Measurements from ENCODE around the gene FEV.

Gene FEV

DNA sequence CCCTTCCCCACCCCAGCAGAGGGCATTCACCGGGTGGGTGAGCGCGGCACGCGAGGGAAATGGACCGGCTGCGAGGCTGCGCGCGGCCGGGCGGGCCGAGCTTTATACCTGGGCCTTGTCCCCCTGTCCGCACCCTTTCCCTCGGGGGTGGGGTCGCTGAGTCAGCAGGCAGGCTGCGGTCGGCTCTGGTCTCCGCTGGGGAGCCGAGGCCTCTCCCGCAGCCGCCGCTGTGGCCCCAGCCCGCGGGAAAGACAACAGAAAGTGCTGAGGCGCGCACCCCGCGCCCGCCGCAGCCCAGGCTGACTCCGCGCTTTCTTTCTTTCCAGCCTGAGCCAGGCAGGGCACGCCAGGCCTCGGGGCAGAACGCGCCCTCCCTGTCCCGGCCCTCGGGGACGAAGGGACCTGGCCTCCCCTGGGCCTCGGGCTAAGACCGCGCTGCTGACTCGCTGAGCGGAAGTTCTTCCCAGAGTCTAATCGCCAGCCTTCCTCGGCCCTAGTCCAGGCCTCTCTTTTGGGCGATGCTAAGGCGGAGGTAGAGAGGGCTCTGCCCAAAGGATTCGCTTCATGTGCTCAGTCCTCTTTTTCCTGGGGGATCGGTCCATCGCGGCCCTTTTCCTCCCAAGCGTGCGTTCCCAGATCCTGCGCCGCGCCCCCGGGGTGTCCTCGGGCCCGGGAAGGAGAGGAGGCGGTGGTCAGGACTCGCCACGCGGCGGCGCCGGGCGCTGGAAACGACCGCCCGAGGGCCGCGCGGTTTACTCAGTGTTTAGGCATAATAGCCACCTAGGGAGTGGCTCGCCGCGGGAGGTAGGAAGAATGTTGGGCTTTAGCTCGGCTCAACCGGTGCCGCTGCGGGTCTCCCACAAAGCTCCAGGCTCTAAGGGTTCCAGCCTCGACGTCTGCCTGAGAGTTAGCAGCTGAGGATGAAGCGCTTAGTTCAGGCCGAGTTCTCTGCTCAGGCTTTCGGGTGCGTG lies 8.6 kb upstream of the FEV start, which contains the start of gene CRYBA2:
Gene CRYBA2, minus strand, starts transcription at position 78 of the 971 bp plus-strand sequence. CDS start 246 bp downstream, outside the sequence.
- no peak for DNase-seq (ENCODE audit: low spot score)

DNA sequence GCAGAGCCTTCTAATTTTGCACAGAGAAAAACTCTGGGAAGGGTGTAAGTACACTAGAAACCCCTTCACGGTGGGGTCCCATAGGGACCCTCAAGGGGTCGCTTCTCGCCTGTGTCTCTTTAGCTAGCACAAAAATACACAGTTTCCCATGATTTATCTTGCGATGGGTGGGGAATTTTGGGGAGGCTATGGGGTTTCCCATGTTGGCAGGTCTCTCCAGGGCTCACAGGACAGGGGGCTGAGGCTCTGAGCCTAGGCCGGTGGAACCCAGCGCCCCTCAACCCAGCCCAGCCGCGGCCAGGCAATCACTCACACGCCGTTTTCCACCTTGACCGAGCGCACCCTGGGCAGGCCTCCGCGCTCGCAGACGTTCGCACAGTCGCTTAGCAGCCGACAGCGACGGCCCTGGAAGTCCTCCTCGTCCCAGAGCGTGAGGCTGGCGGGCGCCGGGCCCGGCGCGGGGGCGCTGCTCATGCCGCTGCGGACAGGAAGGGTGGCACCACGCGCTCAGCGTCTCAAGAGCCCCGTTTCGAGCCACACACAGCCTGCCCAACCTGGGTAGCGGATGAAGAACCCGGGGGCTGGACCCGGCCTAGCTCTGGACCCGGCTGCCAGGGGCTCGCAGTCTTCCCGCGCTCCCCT lies 7.8 kb upstream of the FEV start:
- no peak for DNase-seq (ENCODE audit: low spot score)

- no peak for DNase-seq (ENCODE audit: low spot score)
Measured at GRCh38 chr2:218992196-218992595, 7.2 kb upstream of the FEV start.

- DNase-seq (ENCODE audit: low spot score): no peak
Measured at GRCh38 chr2:218991674-218992168, 6.7 kb upstream of the FEV start.

GRCh38 chr2:218990612-218991011 lies 5.6 kb upstream of the FEV start:
- DNase-seq (ENCODE audit: low spot score): no peak

DNA sequence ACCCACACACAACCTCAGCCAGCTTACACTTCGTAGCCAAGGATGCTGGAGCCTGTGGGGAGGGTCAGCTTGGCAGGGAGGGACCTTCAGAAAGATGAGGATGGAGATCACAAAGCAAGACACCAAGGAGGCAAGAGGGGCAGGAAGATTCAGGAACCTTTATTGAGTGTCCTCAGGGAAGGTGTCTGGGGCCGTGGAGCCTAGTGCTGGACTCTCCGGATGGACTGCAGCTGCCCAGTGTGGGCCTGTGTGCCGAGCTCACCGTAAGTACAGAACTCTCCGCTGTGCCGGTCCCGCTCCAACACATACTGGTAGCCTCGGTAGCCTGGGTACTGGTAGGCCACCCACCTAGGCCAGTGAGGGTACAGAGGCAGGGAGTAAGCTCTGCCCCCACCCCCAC lies 5.1 kb upstream of the FEV start:
- no peak for DNase-seq (ENCODE audit: low spot score)

- DNase-seq (ENCODE audit: low spot score): no peak
Measured at GRCh38 chr2:218988650-218989049, 3.7 kb upstream of the FEV start.

GRCh38 chr2:218988164-218988563 lies 3.2 kb upstream of the FEV start:
- no peak for DNase-seq (ENCODE audit: low spot score)

DNA sequence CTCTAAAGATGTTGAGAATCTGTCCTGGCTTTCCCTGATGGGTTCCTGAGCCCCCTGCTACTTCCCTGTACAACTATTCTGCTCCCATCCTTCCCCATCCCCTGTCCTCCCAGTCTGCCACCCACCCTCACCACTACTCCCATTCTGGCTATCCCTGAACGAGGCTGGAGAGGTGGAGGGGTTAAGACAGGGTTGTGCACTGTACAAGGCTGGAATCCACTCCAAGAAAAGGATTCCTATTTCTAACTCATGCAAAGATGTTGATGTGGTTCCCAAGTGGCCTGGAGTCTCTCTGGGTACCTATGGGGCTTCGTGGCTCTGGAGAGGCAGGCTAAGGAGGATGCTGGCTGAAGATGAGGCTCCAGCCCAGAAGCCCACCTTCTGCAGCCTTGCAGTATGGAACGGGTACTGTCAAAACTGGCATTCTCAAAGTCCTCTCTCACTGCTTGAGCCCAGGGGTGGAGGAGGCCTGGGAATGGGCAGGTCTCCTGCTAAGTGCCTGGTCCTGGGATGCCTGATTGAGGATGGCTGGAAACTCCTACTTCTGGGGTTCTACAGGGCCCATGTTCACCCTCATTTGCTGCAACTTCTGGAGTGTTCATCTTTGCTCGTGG lies 1.3 kb upstream of the FEV start:
- no peak for DNase-seq (ENCODE audit: low spot score)

DNA sequence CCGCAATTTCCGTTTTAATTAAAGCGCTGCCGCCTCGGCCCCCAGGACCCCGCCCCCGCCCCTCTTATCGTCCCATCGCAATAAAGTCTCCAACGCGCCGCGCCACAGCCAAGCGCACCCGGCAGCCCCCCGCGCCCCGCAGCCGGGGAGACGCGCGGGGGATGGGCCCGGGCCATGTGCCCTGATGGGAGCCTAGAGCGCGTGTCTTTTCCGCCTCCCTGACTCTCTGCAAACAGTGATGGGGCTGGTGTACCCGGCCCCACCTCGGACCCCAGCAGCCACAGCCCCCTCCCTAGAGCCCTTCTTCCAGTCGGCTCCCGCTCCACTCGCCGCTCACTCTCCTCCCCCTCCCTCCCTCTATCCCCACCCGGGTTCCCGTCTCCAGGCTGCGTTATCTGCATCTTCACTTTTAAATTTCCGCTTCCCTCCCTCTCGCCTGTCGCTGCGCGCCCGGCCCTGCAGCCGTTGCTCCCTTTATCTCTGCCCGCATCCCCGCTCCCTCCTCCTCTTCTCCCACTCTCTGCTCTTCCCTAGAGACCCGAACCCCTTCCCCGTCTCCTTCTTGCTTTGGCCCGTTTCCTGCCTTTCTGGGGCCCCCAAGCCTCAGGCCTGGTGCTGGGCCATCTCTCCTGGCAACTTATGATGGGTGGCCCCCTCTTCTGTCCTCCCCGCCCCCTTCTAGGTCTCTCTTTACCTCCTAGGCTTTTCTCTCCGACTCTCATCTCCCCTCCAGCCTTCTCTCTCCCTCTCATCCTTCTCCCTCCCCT lies 524 bp upstream of the FEV start:
- no peak for DNase-seq (ENCODE audit: low spot score)

- DNase-seq (ENCODE audit: low spot score): no peak
Measured at GRCh38 chr2:218984239-218985020, 554 bp downstream of the FEV start.

DNA sequence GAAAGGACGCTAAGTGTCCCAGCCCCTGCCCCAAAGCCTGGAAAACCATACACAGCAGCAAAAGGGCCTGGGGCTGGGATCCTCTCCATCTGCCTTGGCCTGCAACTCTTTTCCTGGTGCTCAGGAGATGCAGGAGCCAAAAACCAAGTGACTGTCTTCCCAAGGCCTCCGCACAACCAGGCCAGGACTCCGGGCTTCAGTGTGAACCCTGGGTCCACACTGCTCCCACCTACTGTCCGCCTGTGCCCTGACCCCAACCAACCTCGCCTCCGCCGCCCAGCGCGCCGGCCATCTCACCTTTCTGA lies 1.1 kb downstream of the FEV start:
- DNase-seq (ENCODE audit: low spot score): no peak

DNA sequence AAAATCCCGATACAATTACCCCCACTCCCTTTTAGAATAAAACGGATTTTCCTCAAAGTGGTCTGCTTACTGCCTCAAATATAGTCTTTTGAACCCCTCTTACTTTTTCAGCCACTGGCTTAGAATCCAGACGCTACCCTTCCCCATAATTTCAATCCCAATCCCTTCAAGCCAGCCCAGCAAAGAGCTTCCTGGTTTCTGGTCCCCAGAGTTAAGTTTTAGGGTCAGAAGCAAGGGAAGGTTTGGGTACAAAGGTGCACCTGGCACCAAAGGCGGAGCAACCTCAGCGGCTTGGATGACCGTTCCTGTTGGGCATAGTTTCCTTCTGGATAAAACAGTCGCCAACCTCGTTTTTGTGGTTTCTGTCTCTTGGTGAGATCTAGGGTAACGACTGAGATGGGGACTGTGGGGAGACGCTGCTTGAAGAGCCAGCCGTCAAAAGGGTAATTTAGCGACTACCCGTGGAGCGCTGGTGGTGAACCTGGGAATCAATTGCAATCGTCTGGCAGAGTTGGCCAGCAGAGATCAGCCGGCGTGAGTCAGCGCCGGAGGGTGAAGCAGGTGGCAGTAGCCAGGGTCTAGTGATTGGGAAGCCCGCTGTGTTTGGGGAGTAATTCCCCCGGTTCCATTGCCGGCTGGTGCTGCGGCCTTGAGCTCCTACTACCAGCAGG lies 1.6 kb downstream of the FEV start:
- no peak for DNase-seq (ENCODE audit: low spot score)

DNA sequence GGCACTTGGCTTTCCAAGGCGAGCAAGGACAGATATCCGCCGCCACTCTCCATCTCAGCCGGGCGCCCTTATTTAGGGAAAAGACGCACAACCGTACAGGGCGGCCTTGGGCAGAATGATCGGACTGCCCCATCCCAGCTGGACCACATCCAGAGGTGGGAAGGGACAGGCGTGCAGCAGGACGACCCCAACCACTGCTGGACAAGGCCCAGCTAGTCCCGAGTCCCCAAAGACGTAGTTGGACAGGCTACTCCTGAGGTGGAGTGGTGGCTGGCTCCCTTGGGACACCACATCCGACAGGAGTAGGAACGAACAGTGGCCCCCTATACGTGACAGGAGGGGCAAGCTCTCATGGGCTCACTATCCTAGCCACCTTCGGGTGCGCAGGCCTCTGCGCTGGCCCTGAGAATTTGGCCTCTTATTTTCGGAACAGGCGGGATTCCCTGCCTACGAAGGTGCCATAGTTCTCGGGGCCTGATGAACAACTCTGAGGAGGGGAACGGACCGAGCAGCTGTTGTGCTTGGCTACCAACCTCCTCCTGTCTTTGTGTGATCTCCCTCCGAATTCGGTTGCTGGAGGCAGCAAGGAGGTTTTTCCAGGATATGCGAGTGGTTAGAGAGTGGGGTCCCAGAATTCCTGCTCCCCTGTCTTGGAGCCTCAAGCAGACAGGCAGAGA lies 2.3 kb downstream of the FEV start:
- DNase-seq (ENCODE audit: low spot score): no peak

DNA sequence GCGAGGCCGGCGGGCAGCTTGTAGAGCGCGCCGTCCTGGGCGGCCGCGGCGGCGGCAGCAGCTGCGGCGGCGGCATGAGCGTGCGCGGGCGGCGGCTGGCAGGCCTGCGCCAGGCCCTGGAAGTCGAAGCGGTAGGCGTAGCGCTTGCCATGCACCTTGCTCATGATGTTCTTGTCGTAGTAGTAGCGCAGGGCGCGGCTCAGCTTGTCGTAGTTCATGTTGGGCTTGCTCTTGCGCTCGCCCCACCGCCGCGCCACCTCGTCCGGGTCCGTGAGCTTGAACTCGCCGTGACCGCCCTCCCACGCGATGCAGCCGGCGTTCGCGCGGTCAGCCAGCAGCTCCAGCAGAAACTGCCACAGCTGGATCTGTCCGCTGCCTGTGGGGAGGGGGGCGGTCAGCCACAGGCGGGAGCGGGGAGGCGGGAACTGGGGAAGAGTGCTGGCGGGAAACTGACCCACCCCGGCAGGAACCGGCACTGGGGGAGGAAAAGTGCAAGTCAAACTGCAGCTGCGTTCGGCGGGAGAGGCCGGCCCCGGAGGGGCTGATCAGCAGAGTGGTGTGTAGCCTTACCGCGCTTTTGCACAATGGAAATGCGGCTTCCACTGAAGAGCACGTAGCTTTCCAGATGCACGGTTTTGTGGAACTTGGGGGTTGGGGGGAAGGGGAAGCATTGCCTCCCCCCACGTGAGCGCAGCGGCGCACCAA lies 3.0 kb downstream of the FEV start:
- no peak for DNase-seq (ENCODE audit: low spot score)

- no peak for DNase-seq (ENCODE audit: low spot score)
Measured at GRCh38 chr2:218981390-218981880, 3.5 kb downstream of the FEV start.

DNA sequence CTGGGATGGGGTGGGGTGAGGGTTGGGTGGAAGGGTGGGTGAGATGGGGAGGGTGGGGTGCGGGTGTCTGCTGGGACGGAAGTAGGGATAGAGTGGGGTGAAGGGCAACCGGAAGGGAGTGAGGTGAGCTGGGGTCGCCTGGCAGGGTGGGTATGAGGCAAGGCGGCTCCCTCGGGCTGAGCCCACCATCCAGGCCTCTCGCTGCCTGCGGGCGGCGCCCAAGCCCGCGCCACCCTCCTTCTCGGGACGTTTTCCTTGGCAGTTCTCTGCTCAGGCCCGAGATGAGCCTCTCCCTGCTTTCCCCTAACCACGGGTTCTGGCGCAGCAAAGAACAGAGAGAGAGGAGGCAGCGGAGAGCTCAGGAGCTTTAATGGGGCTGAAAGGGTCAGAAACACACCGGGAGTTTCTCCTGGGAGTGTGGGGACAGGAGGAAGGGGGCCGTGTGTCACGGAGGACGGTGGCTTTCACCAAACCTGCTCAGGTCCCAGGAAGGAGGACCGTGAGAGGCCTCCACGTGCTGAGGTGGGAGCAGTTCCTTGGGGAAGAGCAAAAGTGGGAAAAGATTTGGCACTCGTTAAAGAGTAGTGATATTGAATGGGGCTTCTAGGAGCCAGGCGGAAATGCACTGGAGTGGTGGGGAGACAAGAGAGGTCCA lies 4.1 kb downstream of the FEV start:
- DNase-seq (ENCODE audit: low spot score): no peak

GRCh38 chr2:218979846-218980734 lies 4.9 kb downstream of the FEV start:
- DNase-seq (ENCODE audit: low spot score): peak; percentile 85

All from LoVo (cell line).